HG03565 (cell line): ENCODE results near the gene DDHD1.
"Not testable (repeated sequence)": the region's sequence is repeated elsewhere in the genome, so short reads cannot be mapped to it uniquely, and the experiment has no call there.

Source experiments
- ATAC-seq: cut with Tn5 transposase; IDR thresholded peaks from one replicate; pipeline ENCODE4 v1.9.1; 2021; ENCODE audit warnings: mild to moderate bottlenecking, moderate library complexity; ENCODE audit not compliant: unreplicated experiment

DDHD1 gene

DNA sequence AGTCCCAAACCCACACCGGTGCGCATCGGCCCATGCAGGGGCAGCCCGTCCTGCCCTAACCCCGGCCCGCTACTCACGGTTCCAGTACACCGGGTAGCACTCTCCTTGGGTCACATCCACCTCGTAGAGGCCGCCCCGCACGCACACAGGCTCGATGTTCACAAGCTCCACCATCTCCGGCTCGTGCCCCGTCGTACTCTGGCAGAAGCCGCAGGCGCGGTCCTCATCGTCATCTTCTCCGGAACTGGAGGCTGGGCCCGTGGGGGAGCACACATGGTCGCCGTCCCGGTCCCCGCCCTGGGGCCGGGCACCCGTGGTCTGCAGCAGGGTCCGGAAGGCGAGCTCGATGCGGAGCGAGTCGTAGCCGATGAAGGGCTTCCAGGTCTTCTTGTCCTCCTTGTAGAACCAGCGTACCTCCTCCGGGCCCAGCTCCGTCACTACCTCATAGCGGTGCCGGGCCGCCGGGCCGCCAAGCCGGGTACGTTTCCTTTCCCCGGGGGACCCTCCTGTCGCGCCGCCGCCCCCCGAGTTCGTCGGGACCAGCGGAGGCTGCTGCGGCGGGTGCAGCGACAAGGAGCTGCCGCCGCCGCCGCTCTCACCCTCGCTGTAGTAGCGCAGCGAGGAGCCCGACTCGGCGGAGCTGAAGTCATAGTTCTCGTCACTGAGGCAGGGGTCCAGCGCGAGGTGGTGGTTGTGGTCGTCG is 788 bp downstream of the DDHD1 start:
- ATAC-seq, result peak; percentile 10

- ATAC-seq, result no peak
Observed at GRCh38 chr14:53151523-53152183, 1.5 kb downstream of the DDHD1 start.

- no peak for ATAC-seq
Observed at GRCh38 chr14:53149668-53150316, 3.3 kb downstream of the DDHD1 start.

DNA sequence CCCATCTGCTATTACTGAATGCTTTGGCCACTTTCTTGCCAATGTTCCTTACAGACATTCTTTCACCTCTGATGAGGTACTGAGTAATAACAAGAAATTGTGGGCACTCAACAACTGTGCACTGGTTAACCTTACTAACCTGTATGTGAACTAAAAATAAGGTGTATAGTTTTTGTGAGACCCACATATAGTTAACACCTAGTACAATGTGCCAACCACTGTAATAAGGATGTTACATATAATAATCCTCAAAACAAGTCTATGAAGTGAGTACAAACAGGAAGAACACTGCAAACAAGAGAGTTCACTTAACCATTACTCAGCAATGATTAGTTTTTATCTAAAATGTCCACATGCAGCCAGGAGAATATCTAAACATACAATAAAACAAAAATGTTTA is 4.5 kb downstream of the DDHD1 start:
- ATAC-seq, result no peak

DNA sequence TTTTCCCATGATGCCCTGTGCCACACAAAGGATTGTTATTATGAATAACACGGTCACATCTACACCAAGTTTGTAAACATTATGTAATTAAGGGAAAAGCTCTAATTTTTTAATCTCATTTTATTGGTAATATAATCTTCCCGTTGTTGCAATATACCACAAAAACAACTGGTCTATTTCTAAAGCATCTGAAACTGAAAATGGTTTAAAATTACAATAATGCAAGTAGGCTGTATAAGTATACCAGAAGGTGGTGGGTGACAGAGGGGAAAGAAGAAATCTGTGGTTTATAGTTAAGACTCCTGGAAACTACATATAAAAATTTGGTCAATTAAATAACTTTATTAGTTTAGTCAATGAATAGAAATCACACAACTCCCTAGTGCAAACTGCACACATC is 5.2 kb downstream of the DDHD1 start:
- no peak for ATAC-seq

DNA sequence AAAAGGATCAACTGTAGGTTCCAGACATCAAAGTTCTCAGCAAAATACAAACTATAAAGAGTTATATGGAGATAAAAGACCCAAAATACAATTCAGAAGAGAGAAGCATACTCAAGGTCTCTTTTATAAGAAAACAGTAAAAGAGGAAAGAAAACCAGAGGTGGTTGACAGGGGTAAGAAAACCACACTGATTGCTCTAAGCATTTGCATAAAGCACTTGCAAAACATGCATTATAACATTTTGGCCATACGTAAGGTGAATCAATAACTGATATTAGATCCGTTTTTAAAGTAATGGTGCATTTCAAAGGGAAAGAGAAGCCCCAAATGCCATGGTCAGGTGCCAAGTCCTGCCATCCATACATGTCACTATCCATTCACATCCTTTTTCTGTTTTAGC is 5.9 kb downstream of the DDHD1 start:
- peak; percentile 24 for ATAC-seq

GRCh38 chr14:53146739-53147138 is 6.4 kb downstream of the DDHD1 start:
- no peak for ATAC-seq

- peak; percentile 80 for ATAC-seq
Observed at GRCh38 chr14:53144244-53144643, 8.9 kb downstream of the DDHD1 start.

GRCh38 chr14:53140585-53140984 is 12.5 kb downstream of the DDHD1 start:
- ATAC-seq, result no peak

- no peak for ATAC-seq
Observed at GRCh38 chr14:53137568-53138203, 15.4 kb downstream of the DDHD1 start.

GRCh38 chr14:53130491-53130890 is 22.6 kb downstream of the DDHD1 start:
- not testable (repeated sequence) for ATAC-seq

DNA sequence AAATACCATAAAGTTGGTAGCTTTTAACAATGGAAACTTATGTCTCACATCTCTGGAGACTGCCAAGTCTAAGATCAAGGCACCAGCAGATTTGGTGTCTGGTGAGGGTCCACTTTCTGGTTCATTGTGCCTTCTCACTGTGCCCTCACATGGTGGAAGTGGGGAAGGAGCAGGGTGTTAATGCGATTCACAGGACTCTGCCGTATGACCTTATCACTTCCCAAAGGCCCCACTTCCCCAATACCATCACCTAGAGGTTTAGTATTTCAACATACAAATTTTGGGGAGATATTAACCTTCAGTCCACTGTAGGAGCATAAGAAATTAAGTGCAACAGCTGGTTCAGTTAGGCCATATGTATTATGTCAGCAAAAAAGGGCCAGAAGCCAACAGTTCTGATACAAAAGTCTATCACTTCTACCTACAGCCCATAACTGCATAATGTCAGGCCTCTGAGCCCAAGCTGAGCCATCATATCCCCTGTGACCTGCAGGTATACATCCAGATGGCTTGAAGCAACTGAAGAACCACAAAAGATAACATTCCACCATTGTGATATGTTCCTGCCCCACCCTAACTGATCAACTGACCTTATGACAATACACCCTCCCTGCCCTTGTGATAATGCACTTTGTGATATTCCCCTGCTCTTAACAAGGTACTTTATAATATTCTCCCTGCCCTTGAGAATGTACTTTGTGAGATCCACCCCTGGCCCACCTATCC is 24.7 kb downstream of the DDHD1 start:
- ATAC-seq, result no peak

GRCh38 chr14:53127832-53128231 is 25.3 kb downstream of the DDHD1 start:
- no peak for ATAC-seq

GRCh38 chr14:53127151-53127550 is 26.0 kb downstream of the DDHD1 start:
- no peak for ATAC-seq

DNA sequence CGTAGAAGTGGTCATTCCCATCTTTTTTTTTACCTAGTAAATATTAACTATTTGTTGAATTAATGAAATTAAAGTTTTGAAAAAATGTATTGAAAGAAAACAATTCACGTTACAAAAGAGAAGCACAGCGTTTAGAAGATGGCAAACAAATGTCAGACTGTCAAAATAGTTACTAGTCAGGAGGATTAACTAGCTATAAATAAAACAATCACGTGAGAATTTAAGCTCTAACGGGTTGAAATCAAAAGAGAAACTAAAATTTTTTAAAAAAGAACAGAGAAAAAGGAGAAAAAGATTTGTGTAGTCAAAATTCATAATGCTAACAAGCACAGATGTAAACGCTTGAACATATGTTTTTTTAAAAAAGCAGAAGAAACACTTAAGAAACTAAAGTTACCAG is 26.4 kb downstream of the DDHD1 start:
- no peak for ATAC-seq

- ATAC-seq, result no peak
Observed at GRCh38 chr14:53124786-53125185, 28.3 kb downstream of the DDHD1 start.

GRCh38 chr14:53121419-53121818 is 31.7 kb downstream of the DDHD1 start:
- ATAC-seq, result not testable (repeated sequence)

GRCh38 chr14:53117479-53117878 is 35.6 kb downstream of the DDHD1 start:
- ATAC-seq, result not testable (repeated sequence)

DNA sequence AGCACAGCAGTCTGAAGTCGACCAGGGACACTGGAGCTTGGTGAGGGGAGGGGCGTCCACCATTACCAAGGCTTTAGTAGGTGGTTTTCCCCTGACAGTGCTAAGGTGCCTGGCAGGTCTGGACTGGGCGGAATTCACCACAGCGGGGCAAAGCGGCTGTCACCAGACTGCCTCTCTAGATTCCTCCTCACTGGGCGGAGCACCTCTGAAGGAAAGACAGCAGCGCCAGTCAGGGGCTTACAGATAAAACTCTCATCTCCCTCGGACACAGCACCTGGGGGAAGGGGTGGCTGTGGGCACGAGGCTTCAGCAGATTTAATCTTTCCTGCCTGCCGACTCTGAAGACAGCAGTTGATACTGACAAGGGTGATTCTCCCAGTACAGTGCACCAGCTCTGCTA is 39.1 kb downstream of the DDHD1 start:
- no peak for ATAC-seq

DNA sequence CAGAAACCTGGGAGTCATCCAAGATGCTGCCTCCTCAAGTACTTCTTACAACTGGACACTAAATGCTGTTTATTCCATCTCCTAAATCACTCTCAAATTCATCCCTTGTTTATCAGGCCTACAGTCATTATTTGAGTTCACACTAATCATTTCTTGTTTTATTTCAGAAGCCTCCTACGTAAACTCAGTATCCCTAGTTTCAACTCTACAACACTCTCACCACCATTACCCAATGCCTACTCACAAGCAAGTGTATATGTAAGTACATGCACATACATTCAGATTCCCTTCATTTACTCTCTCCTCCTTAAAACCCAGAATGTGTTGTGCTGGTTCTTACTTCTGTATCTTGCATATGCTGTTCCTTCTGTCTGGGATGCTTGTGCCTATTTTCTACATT is 43.0 kb downstream of the DDHD1 start:
- no peak for ATAC-seq
